Neutrophil (primary cell): ENCODE data around the gene ZNF385D.

Experiments
- H3K27ac ChIP-seq: fragments of 200-600 bp; sonication (generic); 2 replicates; pipeline ENCODE4 v1.5.1; 2016; ENCODE audit warnings: mild to moderate bottlenecking, moderate library complexity
- H3K27me3 ChIP-seq: fragments of 200-600 bp; sonication (generic); 2 replicates; pipeline ENCODE4 v1.6.0; 2016; ENCODE audit warnings: mild to moderate bottlenecking
- H3K36me3 ChIP-seq: fragments of 200-600 bp; sonication (generic); 2 replicates; pipeline ENCODE4 v1.5.1; 2017
- H3K4me1 ChIP-seq, 2 experiments: fragments of 200-600 bp in 1 of 2; sonication (generic) in 1 of 2; 1 replicate in 1 of 2; 2 replicates in 1 of 2; pipeline versions ENCODE4 v1.5.1 to v1.6.1; 2013 to 2016; ENCODE audit warnings: low read depth in 1 of 2, low read length in 1 of 2, mild to moderate bottlenecking in 1 of 2, moderate library complexity in 1 of 2; ENCODE audit not compliant: control insufficient read depth in 1 of 2, insufficient read depth in 1 of 2
- H3K4me3 ChIP-seq, 2 experiments: fragments of 200-600 bp in 1 of 2; sonication (generic) in 1 of 2; 1 replicate in 1 of 2; 2 replicates in 1 of 2; pipeline ENCODE4 v1.5.1; 2013 to 2016; ENCODE audit warnings: low read depth in 1 of 2, low read length in 1 of 2, mild to moderate bottlenecking in 1 of 2, moderate library complexity in 1 of 2
- H3K9me3 ChIP-seq: fragments of 200-600 bp; sonication (generic); 2 replicates; pipeline ENCODE4 v1.5.1; 2016
- TF ChIP-seq, protein P1 (sequence below): fragments of 200-600 bp; sonication (generic); IDR thresholded peaks from 2 replicates; pipeline ENCODE4 v1.5.1; 2016; ENCODE audit warnings: antibody characterized with exemption

Gene ZNF385D

DNA sequence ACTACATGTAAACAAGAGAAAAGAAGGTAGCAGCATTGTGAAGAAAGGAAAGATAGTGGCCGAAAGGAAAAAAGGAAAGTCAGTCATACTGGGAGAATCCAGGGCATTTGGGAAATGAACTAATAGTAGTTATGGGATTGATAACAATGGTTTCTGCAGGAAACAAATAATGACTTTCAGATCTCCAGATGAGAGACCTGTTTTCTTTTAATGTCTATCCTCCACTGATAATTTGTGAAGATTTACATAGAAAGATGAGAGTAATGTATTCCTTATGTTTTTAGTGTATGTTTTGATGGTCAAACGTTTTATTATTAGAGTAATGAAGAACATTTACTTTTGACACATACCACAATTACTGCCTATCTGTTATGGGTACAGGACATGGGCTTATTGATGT lies 15.0 kb upstream of the ZNF385D start:
- Histone ChIP-seq H3K4me1 (no peaks in the 10 kb centered on the region), H3K4me3 (no peak overlapping the region), H3K27ac (no peak overlapping the region), H3K9me3 (no peaks in the 10 kb centered on the region), H3K36me3 (no peaks in the 10 kb centered on the region), H3K27me3 (no peaks in the 10 kb centered on the region)
- TF ChIP-seq, protein P1, sequence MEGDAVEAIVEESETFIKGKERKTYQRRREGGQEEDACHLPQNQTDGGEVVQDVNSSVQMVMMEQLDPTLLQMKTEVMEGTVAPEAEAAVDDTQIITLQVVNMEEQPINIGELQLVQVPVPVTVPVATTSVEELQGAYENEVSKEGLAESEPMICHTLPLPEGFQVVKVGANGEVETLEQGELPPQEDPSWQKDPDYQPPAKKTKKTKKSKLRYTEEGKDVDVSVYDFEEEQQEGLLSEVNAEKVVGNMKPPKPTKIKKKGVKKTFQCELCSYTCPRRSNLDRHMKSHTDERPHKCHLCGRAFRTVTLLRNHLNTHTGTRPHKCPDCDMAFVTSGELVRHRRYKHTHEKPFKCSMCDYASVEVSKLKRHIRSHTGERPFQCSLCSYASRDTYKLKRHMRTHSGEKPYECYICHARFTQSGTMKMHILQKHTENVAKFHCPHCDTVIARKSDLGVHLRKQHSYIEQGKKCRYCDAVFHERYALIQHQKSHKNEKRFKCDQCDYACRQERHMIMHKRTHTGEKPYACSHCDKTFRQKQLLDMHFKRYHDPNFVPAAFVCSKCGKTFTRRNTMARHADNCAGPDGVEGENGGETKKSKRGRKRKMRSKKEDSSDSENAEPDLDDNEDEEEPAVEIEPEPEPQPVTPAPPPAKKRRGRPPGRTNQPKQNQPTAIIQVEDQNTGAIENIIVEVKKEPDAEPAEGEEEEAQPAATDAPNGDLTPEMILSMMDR: no peak

DNA sequence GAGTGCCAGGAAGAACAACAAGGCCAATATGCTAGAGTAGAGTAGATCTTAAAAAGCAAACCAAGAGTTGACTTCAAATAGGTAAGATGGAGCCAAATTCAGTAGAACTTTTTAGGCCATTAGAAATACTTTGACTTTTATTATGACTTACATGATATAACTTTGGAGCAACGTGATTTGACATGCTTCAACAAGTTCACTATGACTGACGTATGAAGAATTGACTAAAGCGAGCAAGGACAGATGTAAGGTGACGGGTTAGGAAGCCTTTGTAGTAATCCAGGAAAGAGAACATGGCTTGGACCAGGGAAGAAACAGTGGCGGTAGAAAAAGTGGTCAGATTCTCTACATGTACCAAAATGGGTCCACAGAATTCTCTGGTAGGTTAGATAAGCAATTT lies 4.9 kb upstream of the ZNF385D start:
- TF ChIP-seq, protein P1: no peak
- Histone ChIP-seq H3K4me3 (no peak overlapping the region), H3K27ac (no peak overlapping the region), H3K9me3 (no peaks in the 10 kb centered on the region), H3K36me3 (no peaks in the 10 kb centered on the region), H3K27me3 (peaks cover 10% of the 10 kb centered on the region), H3K4me1 (no peaks in the 10 kb centered on the region)

DNA sequence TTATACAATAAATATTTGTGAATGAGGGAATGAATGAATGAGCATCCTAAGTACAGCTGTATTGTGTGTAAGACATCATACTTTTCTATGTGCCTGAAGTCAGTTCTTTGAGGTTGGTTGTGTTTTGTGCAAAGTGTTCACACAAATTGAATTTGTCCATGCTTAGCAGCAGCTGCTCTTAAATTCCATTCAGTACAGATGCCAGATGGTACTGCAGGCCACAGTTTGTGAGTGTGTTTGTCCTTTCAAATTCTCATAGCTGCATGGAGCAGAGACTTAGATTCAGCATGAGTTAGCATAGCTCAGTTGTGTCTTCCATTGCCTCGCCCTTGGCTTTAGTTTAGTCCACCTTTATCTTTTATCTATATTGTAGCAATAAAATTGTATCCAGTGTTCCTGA lies 3.8 kb upstream of the ZNF385D start:
- no peaks in the 10 kb centered on the region for H3K36me3 ChIP-seq
- peaks cover 21% of the 10 kb centered on the region for H3K27me3 ChIP-seq
- no peaks in the 10 kb centered on the region for H3K4me1 ChIP-seq
- no peak overlapping the region for H3K27ac ChIP-seq
- no peak overlapping the region for H3K4me3 ChIP-seq
- no peaks in the 10 kb centered on the region for H3K9me3 ChIP-seq
- TF ChIP-seq, protein P1: no peak

DNA sequence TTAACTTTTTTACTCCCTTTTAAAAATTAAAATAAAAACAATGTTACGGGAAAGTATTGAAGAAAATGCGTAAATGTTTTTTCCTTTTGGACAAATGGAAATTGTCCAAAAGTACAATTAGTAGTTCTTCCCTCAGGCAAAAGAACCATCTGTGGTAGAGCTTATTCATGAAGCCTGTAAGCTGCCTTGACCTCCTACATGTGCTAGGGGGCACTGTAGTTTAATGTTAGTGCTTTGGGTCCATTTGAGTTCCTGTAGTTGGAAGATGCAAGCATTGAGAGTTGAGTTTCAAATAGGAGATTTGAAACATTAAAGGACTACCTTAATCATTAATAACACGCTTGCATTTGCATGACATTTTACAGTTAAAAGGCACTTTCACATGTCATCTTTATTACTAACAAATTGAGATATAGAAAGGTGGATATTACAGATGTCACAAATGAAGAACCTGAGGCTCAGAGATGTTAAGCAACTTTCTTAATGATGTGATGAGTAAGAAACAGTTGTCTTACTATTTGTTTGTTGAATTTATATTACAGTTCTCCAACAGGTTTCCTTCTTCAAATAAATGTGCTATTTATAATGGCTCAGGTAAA lies 1.8 kb upstream of the ZNF385D start:
- no peak overlapping the region for H3K27ac ChIP-seq
- peaks cover 21% of the 10 kb centered on the region for H3K27me3 ChIP-seq
- no peaks in the 10 kb centered on the region for H3K9me3 ChIP-seq
- H3K36me3 ChIP-seq: no peaks in the 10 kb centered on the region
- TF ChIP-seq, protein P1: no peak
- H3K4me1 ChIP-seq: no peaks in the 10 kb centered on the region
- no peak overlapping the region for H3K4me3 ChIP-seq

DNA sequence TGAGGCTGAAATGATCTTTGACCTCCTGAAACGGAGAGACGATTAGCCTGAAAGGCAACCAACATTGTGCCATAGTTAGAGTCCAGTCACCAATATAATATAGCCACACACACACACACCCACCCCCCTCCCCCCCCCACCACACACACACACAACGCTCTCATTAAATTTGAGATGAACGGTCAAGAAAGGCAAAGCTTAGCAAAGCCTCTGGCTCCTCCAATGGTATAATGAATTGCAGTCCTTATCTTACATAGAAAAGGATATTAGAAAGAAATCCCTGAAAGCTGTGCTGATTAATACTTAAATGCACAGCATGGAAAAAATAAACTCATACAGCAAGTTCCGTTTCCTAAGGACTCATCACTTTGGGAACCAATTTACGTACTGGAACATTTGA lies 876 bp upstream of the ZNF385D start:
- Histone ChIP-seq H3K36me3 (no peaks in the 10 kb centered on the region), H3K27ac (no peak overlapping the region), H3K4me3 (no peak overlapping the region), H3K27me3 (peaks cover 21% of the 10 kb centered on the region), H3K9me3 (no peaks in the 10 kb centered on the region), H3K4me1 (no peaks in the 10 kb centered on the region)
- TF ChIP-seq, protein P1: no peak
